ENCODE measurements around the gene CDK12.
A peak's percentile ranks its signal among the peaks of the same experiment; 100 is the strongest.

CDK12 gene

DNA sequence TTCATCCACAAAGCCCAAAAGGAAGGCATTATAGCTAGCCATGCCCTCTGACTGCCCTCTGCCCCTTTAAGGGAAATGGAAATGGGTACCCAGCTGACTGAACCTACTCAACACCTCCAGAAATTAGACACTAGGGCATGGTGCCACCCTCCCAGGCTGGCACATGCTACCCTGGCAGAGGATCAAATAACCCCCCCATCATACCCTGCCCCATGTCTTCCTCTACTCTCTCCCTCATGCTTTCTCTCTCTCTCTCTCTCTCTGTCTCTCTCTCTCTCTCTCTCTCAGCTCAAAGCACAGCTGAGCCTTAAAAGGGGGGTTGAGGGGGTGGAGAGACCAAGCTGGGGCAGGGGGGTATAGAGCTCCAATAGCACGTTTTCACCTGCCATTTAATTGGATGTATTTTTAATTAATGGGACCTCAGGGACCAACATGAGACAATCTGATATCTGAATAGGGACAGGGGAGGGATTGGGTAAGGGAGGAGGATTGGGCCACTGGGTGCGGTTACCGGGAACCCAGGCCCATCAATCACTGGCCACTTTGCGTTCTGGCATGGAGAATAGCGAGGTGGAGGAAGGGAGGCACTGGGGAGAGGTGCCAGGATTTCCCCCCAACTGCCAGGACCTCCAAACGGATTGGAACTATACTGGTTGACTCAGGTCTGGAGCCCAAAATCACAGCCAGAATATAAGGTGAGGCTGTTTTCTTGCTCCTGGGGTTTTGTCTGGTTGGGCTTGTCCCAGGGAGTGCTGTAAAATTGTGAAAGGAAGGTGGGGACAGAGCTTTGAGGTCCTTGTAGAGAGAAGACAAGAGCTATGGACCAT lies 88.7 kb downstream of the CDK12 start:
- no peak for DNase-seq

- no peak for DNase-seq
Measured at GRCh38 chr17:39551879-39552278, 90.6 kb downstream of the CDK12 start.

- DNase-seq: no peak
Measured at GRCh38 chr17:39553341-39553945, 92.2 kb downstream of the CDK12 start.

DNA sequence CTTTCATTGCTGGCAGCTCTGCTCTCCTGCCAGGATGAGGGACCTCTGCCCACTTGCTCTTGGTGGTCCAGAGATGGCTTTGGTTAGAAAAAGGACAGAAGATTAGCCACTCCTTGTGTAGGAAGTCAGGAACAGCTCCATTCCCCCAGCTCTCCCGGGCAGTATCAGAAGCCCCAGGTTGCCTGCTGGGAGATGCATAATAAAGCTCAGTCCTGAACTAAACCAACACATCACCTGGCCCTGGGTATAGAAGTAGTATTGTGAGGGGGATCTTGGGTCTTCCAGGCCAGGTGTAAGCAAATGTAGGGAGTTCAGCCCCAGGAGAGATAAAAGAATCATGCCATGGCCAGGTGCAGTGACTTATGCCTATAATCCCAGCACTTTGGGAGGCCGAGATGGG lies 94.1 kb downstream of the CDK12 start:
- no peak for DNase-seq

GRCh38 chr17:39556423-39556822 lies 95.1 kb downstream of the CDK12 start:
- DNase-seq: no peak

- DNase-seq: no peak
Measured at GRCh38 chr17:39562395-39562794, 101.1 kb downstream of the CDK12 start.

DNA sequence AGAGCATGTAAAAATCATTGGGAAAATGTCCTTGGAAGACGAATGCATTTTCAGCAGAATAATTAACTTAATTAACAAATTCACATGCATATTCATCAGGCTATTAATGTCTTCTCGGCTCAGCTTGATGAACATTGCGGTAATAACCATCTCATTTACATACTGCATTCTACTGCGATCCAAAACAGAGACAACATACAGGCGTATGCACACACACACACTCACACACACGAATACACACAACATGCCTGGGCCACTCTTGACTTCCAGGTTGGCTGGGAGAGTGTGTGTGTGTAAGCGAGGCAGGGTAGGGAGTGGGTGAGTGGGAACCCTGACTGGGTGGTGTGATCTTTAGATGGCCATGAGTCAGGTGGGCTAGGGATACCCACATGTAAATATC lies 101.7 kb downstream of the CDK12 start:
- DNase-seq: no peak

DNA sequence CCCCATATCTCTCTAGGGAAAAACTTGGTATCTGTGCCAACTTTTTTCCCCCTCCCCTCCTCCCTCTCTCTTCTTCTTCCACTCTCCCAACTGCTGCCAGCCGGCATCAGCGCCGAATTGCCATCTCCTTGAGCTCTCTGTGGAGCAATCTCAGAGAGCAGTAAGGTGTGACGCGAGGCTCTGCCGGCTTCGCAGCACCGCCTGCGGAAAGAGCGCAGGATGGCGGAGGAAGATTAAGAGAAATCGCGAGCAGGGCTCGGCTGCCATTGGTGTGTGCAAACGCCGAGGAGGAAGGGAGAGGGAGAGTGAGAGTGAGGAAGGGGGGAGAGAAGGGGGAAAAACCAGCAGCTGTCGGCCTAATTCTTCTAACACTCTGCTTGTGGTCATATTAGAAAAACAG lies 102.2 kb downstream of the CDK12 start:
- DNase-seq: no peak

DNA sequence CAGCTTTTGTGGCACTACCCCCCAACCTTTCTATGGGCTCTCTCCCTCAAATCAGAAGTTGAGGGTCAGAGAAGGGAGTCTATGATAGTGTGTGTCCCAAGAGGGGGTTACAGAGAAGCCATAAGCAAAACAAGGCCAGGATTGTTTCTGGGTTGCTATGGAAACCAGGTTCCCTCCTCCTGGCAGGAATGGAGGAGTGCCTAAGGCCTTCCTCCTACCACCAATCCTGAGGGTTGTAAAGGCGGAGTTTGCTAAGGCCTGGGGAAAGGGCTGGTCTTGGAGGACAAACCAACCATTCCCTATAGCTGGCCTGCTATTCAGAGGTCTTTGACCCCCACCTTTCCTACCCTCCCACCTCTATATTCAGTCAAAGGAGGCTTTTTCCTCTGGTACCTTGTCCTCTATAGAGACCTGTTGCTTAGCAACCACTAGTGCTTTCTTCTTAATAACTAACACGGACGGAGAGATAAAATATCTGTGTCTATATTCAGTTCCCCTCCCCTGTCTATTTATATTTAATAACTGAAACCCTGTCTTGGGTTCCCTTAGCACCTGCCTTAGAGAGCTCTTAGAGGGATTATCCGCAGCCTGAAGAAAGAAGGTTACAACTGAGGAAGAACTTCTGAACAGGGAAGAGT lies 103.0 kb downstream of the CDK12 start:
- no peak for DNase-seq

GRCh38 chr17:39566094-39566850 lies 105.0 kb downstream of the CDK12 start:
- DNase-seq: no peak

- DNase-seq: no peak
Measured at GRCh38 chr17:39568702-39569101, 107.4 kb downstream of the CDK12 start.

GRCh38 chr17:39569126-39569525 lies 107.8 kb downstream of the CDK12 start:
- DNase-seq: peak; percentile 47 to 76 (median 60)

- no peak for DNase-seq
Measured at GRCh38 chr17:39572121-39572520, 110.8 kb downstream of the CDK12 start.

DNA sequence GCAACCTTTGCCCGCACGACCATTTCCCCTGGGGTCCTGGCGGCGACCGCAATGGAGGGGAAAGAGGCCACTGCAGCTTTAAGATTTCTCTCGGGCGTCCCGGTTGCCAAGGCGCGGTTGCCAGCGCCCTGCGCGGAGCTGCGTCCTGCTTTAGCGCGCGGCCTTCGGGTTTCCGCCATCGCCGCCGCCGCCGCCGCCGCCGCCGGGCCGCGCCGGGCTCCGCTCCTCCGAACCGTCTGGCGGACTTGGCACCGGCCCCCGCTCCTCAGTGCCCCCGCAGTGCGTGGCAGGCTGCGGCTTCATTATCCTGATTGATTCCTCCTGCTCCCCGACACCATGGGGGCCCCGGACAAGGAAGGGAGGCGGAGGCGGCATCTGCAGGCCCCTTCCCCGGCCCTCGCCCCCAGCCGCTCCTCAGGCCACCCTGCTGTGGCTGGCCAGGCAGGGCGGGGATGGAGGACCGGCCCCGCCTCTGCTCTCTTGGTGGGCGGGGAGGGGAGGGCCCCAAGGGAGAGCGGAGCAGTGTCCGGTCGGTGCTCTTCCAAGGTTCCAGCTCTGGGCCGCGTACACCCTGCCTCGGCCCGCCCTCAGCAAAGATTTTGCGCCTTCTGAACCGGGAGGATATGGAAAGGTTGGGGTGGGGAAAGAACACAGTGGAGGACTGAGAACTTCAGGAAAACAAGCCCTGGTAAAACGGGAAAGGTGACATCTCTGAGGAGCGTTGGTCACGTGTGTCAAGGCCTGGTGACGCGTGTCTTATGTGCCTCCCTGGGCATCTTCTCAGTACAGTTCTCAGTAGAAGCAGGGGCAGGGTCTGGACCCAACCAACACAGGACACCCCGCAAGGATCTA lies 112.4 kb downstream of the CDK12 start:
- peak; percentile 46 to 78 (median 58) for DNase-seq

DNA sequence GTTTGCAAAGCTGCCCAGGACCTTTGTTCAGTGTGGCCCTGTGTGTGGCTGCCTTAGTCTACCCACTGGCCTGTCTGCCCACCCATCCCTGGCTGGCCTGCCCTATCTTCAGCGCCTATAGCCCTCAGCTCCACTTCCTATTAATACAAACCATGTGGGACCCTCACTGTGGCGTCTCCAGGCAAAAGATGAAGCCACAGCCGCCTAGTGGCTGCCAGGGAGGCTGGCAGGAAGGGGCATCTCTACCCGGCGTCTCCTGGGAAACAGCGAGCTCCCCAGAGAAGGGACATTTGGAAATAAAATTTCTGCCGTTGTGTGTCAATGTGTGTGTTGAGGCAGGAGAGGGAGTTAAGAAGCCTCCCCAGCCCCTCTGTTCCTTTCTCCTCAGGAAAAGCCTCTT lies 114.9 kb downstream of the CDK12 start:
- peak; percentile 6 to 31 (median 18) for DNase-seq

GRCh38 chr17:39578272-39578671 lies 117.0 kb downstream of the CDK12 start:
- DNase-seq: no peak

- DNase-seq: no peak
Measured at GRCh38 chr17:39579318-39580081, 118.2 kb downstream of the CDK12 start.

DNA sequence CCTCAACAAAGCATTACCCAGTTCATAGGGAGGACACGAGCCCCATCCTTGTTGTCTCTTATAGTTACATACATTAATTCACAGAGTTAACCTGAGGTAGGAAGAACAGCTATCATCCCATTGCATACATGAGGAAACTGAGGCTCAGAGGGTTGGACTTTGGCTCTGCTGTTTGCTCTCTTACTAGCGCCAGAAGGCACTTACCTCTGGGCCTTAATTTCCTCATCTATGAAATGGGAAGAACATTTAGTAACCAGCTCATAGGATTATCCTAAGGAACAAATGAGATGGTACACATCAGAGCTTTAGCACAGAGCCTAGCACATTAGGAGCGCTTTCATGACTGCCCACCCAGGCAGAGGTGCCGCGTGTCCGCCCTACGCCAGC lies 118.8 kb downstream of the CDK12 start:
- DNase-seq: no peak

- DNase-seq: no peak
Measured at GRCh38 chr17:39581071-39581758, 119.9 kb downstream of the CDK12 start.

DNA sequence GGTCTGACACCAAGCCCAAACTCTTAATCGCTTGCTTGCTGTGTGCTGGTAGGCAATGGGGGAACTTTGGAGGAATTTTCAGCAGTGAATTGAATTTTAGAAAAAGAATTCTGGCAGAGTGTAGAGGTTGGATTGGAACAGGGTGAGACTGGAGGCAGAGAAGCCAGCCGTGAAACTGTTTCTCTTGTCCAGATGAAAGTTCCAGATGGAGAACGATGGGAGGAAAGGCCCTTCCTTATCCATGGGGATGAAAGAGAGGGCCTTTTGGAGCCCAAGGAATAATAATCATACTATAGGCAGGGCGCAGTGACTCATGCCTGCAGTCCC lies 120.4 kb downstream of the CDK12 start:
- DNase-seq: no peak

GRCh38 chr17:39582658-39583057 lies 121.4 kb downstream of the CDK12 start:
- no peak for DNase-seq

Data from suppressor macrophage (primary cell).